HUES64 (cell line): ENCODE results near the gene HIGD2B.
"Not testable (repeated sequence)": the region's sequence is repeated elsewhere in the genome, so short reads cannot be mapped to it uniquely, and the experiment has no call there.

ENCODE experiments used
- H3K27ac ChIP-seq: 2 replicates; pipeline ENCODE4 v1.7.0; 2013; ENCODE audit warnings: low read depth, low read length, inconsistent platforms
- H3K27me3 ChIP-seq: 2 replicates; pipeline ENCODE4 v1.6.1; 2013; ENCODE audit warnings: mild to moderate bottlenecking, low read length; ENCODE audit not compliant: insufficient read depth
- H3K36me3 ChIP-seq: 2 replicates; pipeline ENCODE4 v1.6.1; 2013; ENCODE audit warnings: mild to moderate bottlenecking, low read length; ENCODE audit not compliant: insufficient read depth
- H3K4me1 ChIP-seq: 2 replicates; pipeline ENCODE4 v1.6.1; 2013; ENCODE audit warnings: mild to moderate bottlenecking, low read length, moderate library complexity; ENCODE audit not compliant: insufficient read depth
- H3K4me3 ChIP-seq: 2 replicates; pipeline ENCODE4 v1.5.1; 2013; ENCODE audit warnings: mild to moderate bottlenecking, low read length, moderate library complexity
- H3K9ac ChIP-seq: 2 replicates; pipeline ENCODE4 v1.6.1; 2013; ENCODE audit warnings: mild to moderate bottlenecking, low read depth, low read length
- H3K9me3 ChIP-seq: 2 replicates; pipeline ENCODE4 v1.6.1; 2013; ENCODE audit warnings: low read depth, low read length; ENCODE audit not compliant: insufficient read depth
- WGBS: fragments of 150-250, 120-280 bp; methylation state at CpG from one replicate; pipeline ENCODE4 v1.1.7; 2013; ENCODE audit warnings: missing lambda C conversion rate; 5-methylcytosine and 5-hydroxymethylcytosine counted together

HIGD2B gene

GRCh38 chr15:72722071-72722696, 36.2 kb upstream of the HIGD2B start:
- peaks cover 27% of the 10 kb centered on the region for H3K36me3 ChIP-seq
- no peaks in the 10 kb centered on the region for H3K27me3 ChIP-seq
- H3K27ac ChIP-seq: no peak overlapping the region
- H3K9me3 ChIP-seq: no peaks in the 10 kb centered on the region
- H3K9ac ChIP-seq: no peak overlapping the region
- H3K4me3 ChIP-seq: no peak overlapping the region
- WGBS: 15% methylated on average over 3 of the region's 3 CpGs
- 0 out of 2 replicates have a peak, but pooled peaks cover 5% of the 10 kb centered on the region for H3K4me1 ChIP-seq

GRCh38 chr15:72708551-72709303, 22.7 kb upstream of the HIGD2B start:
- H3K4me1 ChIP-seq, H3K9ac ChIP-seq, H3K4me3 ChIP-seq, H3K27me3 ChIP-seq, H3K27ac ChIP-seq, H3K9me3 ChIP-seq: not testable (repeated sequence)
- 95% methylated on average over 8 of the region's 8 CpGs for WGBS
- peaks cover 17% of the 10 kb centered on the region for H3K36me3 ChIP-seq

- H3K9me3 ChIP-seq: no peaks in the 10 kb centered on the region
- 95% methylated on average over 11 of the region's 11 CpGs for WGBS
- no peaks in the 10 kb centered on the region for H3K36me3 ChIP-seq
- H3K4me1 ChIP-seq: no peaks in the 10 kb centered on the region
- no peak overlapping the region for H3K27ac ChIP-seq
- H3K9ac ChIP-seq: no peak overlapping the region
- no peak overlapping the region for H3K4me3 ChIP-seq
- H3K27me3 ChIP-seq: no peaks in the 10 kb centered on the region
Measured at GRCh38 chr15:72706266-72706665, 20.3 kb upstream of the HIGD2B start.

- WGBS: 99% methylated on average over 9 of the region's 9 CpGs
- Histone ChIP-seq H3K9me3 (no peaks in the 10 kb centered on the region), H3K36me3 (no peaks in the 10 kb centered on the region), H3K27me3 (no peaks in the 10 kb centered on the region), H3K9ac (no peak overlapping the region), H3K27ac (no peak overlapping the region), H3K4me3 (no peak overlapping the region), H3K4me1 (no peaks in the 10 kb centered on the region)
Measured at GRCh38 chr15:72700076-72700475, 14.1 kb upstream of the HIGD2B start.

- WGBS: 97% methylated on average over 5 of the region's 5 CpGs
- Histone ChIP-seq H3K9me3 (no peaks in the 10 kb centered on the region), H3K36me3 (no peaks in the 10 kb centered on the region), H3K4me3 (no peak overlapping the region), H3K27ac (no peak overlapping the region), H3K27me3 (no peaks in the 10 kb centered on the region), H3K4me1 (no peaks in the 10 kb centered on the region), H3K9ac (no peak overlapping the region)
Measured at GRCh38 chr15:72698938-72699337, 13.0 kb upstream of the HIGD2B start.

GRCh38 chr15:72690938-72691337, 5.0 kb upstream of the HIGD2B start:
- WGBS: 92% methylated on average over 4 of the region's 5 CpGs
- Histone ChIP-seq H3K27me3 (no peaks in the 10 kb centered on the region), H3K4me1 (peaks cover 3% of the 10 kb centered on the region; the same call in 1 of the 2 replicates), H3K36me3 (no peaks in the 10 kb centered on the region), H3K4me3 (no peak overlapping the region), H3K27ac (no peak overlapping the region), H3K9ac (no peak overlapping the region), H3K9me3 (no peaks in the 10 kb centered on the region)

- Histone ChIP-seq H3K4me3 (no peak overlapping the region), H3K36me3 (no peaks in the 10 kb centered on the region), H3K27ac (no peak overlapping the region), H3K9me3 (no peaks in the 10 kb centered on the region), H3K27me3 (no peaks in the 10 kb centered on the region), H3K9ac (no peak overlapping the region), H3K4me1 (peaks cover 7% of the 10 kb centered on the region)
- WGBS: 99% methylated on average over 5 of the region's 5 CpGs
Measured at GRCh38 chr15:72688697-72689096, 2.7 kb upstream of the HIGD2B start.

- Histone ChIP-seq H3K4me3 (peak overlapping the region; percentile 91), H3K9ac (peak overlapping the region; percentile 86), H3K9me3 (no peaks in the 10 kb centered on the region), H3K36me3 (no peaks in the 10 kb centered on the region), H3K27me3 (no peaks in the 10 kb centered on the region), H3K27ac (peak overlapping the region; percentile 85), H3K4me1 (peaks cover 7% of the 10 kb centered on the region)
- WGBS: 37% methylated on average over 23 of the region's 23 CpGs
Measured at GRCh38 chr15:72685301-72685924, 569 bp downstream of the HIGD2B start.

- WGBS: 93% methylated on average over 3 of the region's 3 CpGs
- H3K27ac ChIP-seq: no peak overlapping the region
Measured at GRCh38 chr15:72682772-72683171, 3.2 kb downstream of the HIGD2B start.

GRCh38 chr15:72680931-72681330, 5.1 kb downstream of the HIGD2B start:
- 63% methylated on average over 3 of the region's 3 CpGs for WGBS
- Histone ChIP-seq H3K27ac (no peak overlapping the region), H3K4me3 (no peak overlapping the region)

More at GRCh38 chr15:72682772-72683171, 3.2 kb downstream of the HIGD2B start:
- Histone ChIP-seq H3K4me3 (no peak overlapping the region), H3K27me3 (peaks cover 3% of the 10 kb centered on the region; the same call in 1 of the 2 replicates), H3K9me3 (no peaks in the 10 kb centered on the region), H3K9ac (no peak overlapping the region), H3K36me3 (no peaks in the 10 kb centered on the region), H3K4me1 (peaks cover 7% of the 10 kb centered on the region)

GRCh38 chr15:72676838-72677237, 9.1 kb downstream of the HIGD2B start:
- H3K9me3 ChIP-seq: no peaks in the 10 kb centered on the region

More at GRCh38 chr15:72680931-72681330, 5.1 kb downstream of the HIGD2B start:
- Histone ChIP-seq H3K4me1 (peaks cover 5% of the 10 kb centered on the region), H3K9ac (no peak overlapping the region), H3K27me3 (peaks cover 3% of the 10 kb centered on the region; the same call in 1 of the 2 replicates), H3K9me3 (no peaks in the 10 kb centered on the region), H3K36me3 (no peaks in the 10 kb centered on the region)

More at GRCh38 chr15:72676838-72677237, 9.1 kb downstream of the HIGD2B start:
- Histone ChIP-seq H3K4me1 (peaks cover 2% of the 10 kb centered on the region; the same call in 1 of the 2 replicates), H3K4me3 (no peak overlapping the region), H3K36me3 (no peaks in the 10 kb centered on the region), H3K9ac (no peak overlapping the region), H3K27me3 (peaks cover 3% of the 10 kb centered on the region; the same call in 1 of the 2 replicates), H3K27ac (no peak overlapping the region)
- 86% methylated on average over 2 of the region's 4 CpGs for WGBS
